Breast epithelium (tissue), 4 donors: Measurements from ENCODE around the gene VSTM2B. TPM values are rescaled to one million over a fixed set of nuclear protein-coding genes. Genes with fewer than 3 reads are reported as not detected.

Source experiments
- DNase-seq, 2 donors: peaks; one replicate each; pipeline ENCODE4 v3.0.0-alpha.2; 2019; ENCODE audit warnings: low spot score in 2 of 2
- H3K27ac ChIP-seq, 2 donors: fragments of 200-600 bp; sonication (generic) in 1 of 2; one replicate each; pipeline ENCODE4 v1.5.1; 2016 to 2019; ENCODE audit warnings: mild to moderate bottlenecking in 1 of 2
- H3K27me3 ChIP-seq, 2 donors: fragments of 200-600 bp; sonication (generic) in 1 of 2; one replicate each; pipeline versions ENCODE4 v1.5.1 to v1.6.0; 2017 to 2019; ENCODE audit warnings: control low read depth in 1 of 2, mild to moderate bottlenecking in 1 of 2
- H3K36me3 ChIP-seq: fragments of 200-600 bp; one replicate; pipeline ENCODE4 v1.5.1; 2019
- H3K4me1 ChIP-seq, 2 donors: fragments of 200-600 bp; sonication (generic); one replicate each; pipeline ENCODE4 v1.5.1; 2016 to 2019; ENCODE audit warnings: control low read depth in 1 of 2
- H3K4me3 ChIP-seq, 3 donors: fragments of 200-600 bp; sonication (generic); 1 replicate in 2 of 3; 2 replicates in 1 of 3; pipeline ENCODE4 v1.5.1; 2016 to 2019; ENCODE audit warnings: mild to moderate bottlenecking in 3 of 3, moderate library complexity in 2 of 3
- H3K9me3 ChIP-seq, 2 donors: fragments of 200-600 bp; sonication (generic) in 1 of 2; one replicate each; pipeline ENCODE4 v1.5.1; 2016 to 2019; ENCODE audit warnings: control low read depth in 1 of 2
- POLR2A ChIP-seq: fragments of 450-650 bp; IDR thresholded peaks from one replicate; pipeline ENCODE4 v1.6.1; 2016; ENCODE audit warnings: antibody characterized with exemption, mild to moderate bottlenecking, moderate library complexity
- POLR2AphosphoS5 ChIP-seq, 3 donors: sonication (generic); formaldehyde crosslinking; IDR thresholded peaks; one replicate each; pipeline ENCODE4 v1.6.1; 2017; ENCODE audit warnings: antibody characterized with exemption in 3 of 3
- intact Hi-C: fragments of 100-400 bp; cut with DNase I; formaldehyde crosslinking; loops from one replicate; pipeline ENCODE4 v1.15.1; 2023; ENCODE audit warnings: low total_unique reads
- total RNA-seq, 3 donors: library from RNA; depleted of rRNA; stranded (reverse); fragments of >200 nt; gene quantifications; one replicate each; pipeline ENCODE4 v1.1.0, GENCODE V29; 2016
- TF ChIP-seq, protein P1 (sequence below), 3 donors: fragments of 450-650 bp; IDR thresholded peaks; one replicate each; pipeline ENCODE4 v1.5.1; 2016 to 2017; ENCODE audit warnings: antibody characterized with exemption in 3 of 3, mild to moderate bottlenecking in 3 of 3, moderate library complexity in 3 of 3

The VSTM2B gene
- total RNA-seq, 3 donors from 2014 or later = not detected

- no peaks in the 10 kb centered on the region for H3K4me1 ChIP-seq
- H3K27me3 ChIP-seq = no peaks in the 10 kb centered on the region
- no peak overlapping the region for H3K27ac ChIP-seq
- no peak for TF ChIP-seq POLR2A
- no peak for TF ChIP-seq POLR2AphosphoS5 (IDR thresholded peaks at IDR 0.05)
- TF ChIP-seq, protein P1, sequence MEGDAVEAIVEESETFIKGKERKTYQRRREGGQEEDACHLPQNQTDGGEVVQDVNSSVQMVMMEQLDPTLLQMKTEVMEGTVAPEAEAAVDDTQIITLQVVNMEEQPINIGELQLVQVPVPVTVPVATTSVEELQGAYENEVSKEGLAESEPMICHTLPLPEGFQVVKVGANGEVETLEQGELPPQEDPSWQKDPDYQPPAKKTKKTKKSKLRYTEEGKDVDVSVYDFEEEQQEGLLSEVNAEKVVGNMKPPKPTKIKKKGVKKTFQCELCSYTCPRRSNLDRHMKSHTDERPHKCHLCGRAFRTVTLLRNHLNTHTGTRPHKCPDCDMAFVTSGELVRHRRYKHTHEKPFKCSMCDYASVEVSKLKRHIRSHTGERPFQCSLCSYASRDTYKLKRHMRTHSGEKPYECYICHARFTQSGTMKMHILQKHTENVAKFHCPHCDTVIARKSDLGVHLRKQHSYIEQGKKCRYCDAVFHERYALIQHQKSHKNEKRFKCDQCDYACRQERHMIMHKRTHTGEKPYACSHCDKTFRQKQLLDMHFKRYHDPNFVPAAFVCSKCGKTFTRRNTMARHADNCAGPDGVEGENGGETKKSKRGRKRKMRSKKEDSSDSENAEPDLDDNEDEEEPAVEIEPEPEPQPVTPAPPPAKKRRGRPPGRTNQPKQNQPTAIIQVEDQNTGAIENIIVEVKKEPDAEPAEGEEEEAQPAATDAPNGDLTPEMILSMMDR (IDR thresholded peaks at IDR 0.05) = no peak
- no peaks in the 10 kb centered on the region for H3K9me3 ChIP-seq
- no peak overlapping the region for H3K4me3 ChIP-seq
- intact Hi-C loops = no loop called here
- H3K36me3 ChIP-seq = no peaks in the 10 kb centered on the region
- DNase-seq = no peak
These were observed 25.7 kb upstream of the VSTM2B start for GRCh38 chr19:29499921-29500590.

DNA sequence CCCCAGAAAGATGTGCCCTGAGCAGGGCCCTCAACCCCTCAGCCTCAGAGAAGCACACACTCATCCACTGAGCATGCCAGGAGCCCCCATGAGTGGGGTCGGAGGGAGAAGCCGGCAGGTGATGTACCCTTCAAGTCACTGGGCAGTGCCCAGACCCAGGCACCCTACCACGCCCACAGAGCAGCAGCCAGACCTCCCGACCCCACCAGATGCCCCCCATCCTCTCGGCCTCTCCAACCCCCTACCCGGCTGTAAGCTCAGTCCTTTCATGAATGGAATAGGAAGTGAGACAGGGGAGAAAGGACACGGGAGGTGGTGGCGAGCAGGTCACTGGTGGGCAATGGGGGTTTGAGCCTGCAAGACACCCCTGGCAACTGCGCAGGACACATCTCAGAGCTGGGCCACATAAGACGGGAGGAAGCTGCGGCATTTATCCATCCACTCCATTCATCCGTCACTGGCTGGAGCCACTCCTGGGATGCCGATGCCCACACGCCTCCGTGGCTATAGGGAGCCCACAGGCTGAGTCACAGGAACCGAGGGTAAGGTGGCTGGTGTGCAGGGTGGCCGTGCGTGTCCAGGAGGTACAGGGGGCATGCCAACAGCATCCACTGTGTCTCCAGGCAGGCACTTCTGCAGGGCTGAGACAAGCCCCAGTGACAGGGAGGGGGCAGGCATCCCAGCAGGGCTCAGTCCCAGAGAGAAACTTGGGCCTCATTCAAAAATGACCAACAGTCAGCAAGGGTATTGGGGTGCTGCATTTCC lies 23.8 kb upstream of the VSTM2B start:
- no peak overlapping the region for H3K27ac ChIP-seq
- H3K4me3 ChIP-seq = no peak overlapping the region
- H3K9me3 ChIP-seq = no peaks in the 10 kb centered on the region
- intact Hi-C loops = no loop called here
- no peak for DNase-seq
- no peaks in the 10 kb centered on the region for H3K4me1 ChIP-seq
- no peaks in the 10 kb centered on the region for H3K36me3 ChIP-seq
- no peaks in the 10 kb centered on the region for H3K27me3 ChIP-seq
- TF ChIP-seq, protein P1 (IDR thresholded peaks at IDR 0.05) = no peak
- TF ChIP-seq POLR2A (no peak), POLR2AphosphoS5 (IDR thresholded peaks at IDR 0.05) (no peak)

GRCh38 chr19:29502581-29502850 lies 23.3 kb upstream of the VSTM2B start:
- DNase-seq = no peak
- no peaks in the 10 kb centered on the region for H3K9me3 ChIP-seq
- TF ChIP-seq POLR2AphosphoS5 (IDR thresholded peaks at IDR 0.05) = no peak
- TF ChIP-seq, protein P1 (IDR thresholded peaks at IDR 0.05) = no peak
- no peak for TF ChIP-seq POLR2A
- intact Hi-C loops = no loop called here
- no peaks in the 10 kb centered on the region for H3K27me3 ChIP-seq
- H3K27ac ChIP-seq = no peak overlapping the region
- no peaks in the 10 kb centered on the region for H3K4me1 ChIP-seq
- no peak overlapping the region for H3K4me3 ChIP-seq
- no peaks in the 10 kb centered on the region for H3K36me3 ChIP-seq

GRCh38 chr19:29503140-29503758 lies 22.5 kb upstream of the VSTM2B start:
- Histone ChIP-seq H3K36me3 (no peaks in the 10 kb centered on the region), H3K27ac (no peak overlapping the region)
- DNase-seq = no peak

More at GRCh38 chr19:29503140-29503758, 22.5 kb upstream of the VSTM2B start:
- H3K4me1 ChIP-seq = no peaks in the 10 kb centered on the region
- TF ChIP-seq, protein P1 (IDR thresholded peaks at IDR 0.05) = no peak
- TF ChIP-seq POLR2AphosphoS5 (IDR thresholded peaks at IDR 0.05) = no peak
- TF ChIP-seq POLR2A = no peak
- no peak overlapping the region for H3K4me3 ChIP-seq
- intact Hi-C loops = no loop called here
- H3K9me3 ChIP-seq = no peaks in the 10 kb centered on the region
- H3K27me3 ChIP-seq = no peaks in the 10 kb centered on the region
